Vagina (tissue), 2 donors: Measurements from ENCODE around the gene DENND1A. TPM values are rescaled to one million over a fixed set of nuclear protein-coding genes. Genes with fewer than 3 reads are reported as not detected.

ENCODE experiments used
- DNase-seq, 2 donors: peaks; one replicate each; pipeline ENCODE4 v3.0.0-alpha.2; 2017; ENCODE audit errors: extremely low spot score in 2 of 2
- H3K27ac ChIP-seq: fragments of 200-600 bp; sonication (generic); one replicate; pipeline ENCODE4 v1.5.1; 2019
- H3K27me3 ChIP-seq: fragments of 200-600 bp; sonication (generic); one replicate; pipeline ENCODE4 v1.5.1; 2019
- H3K36me3 ChIP-seq, 2 donors: fragments of 200-600 bp; sonication (generic); one replicate each; pipeline ENCODE4 v1.5.1; 2017 to 2019
- H3K4me1 ChIP-seq: fragments of 200-600 bp; sonication (generic); one replicate; pipeline ENCODE4 v1.5.1; 2019
- H3K4me3 ChIP-seq, 2 donors: fragments of 200-600 bp; sonication (generic); 1 replicate in 1 of 2; 2 replicates in 1 of 2; pipeline ENCODE4 v1.5.1; 2016 to 2019
- H3K9me3 ChIP-seq: fragments of 200-600 bp; sonication (generic); one replicate; pipeline ENCODE4 v1.5.1; 2019
- CTCF ChIP-seq, 3 experiments: fragments of 450-650 bp in 2 of 3; fragments of 200-600 bp in 1 of 3; sonication (generic) in 1 of 3; IDR thresholded peaks; one replicate each; pipeline ENCODE4 v1.5.1; 2017 to 2019; ENCODE audit warnings: antibody characterized with exemption in 3 of 3, mild to moderate bottlenecking in 2 of 3, moderate library complexity in 2 of 3
- POLR2A ChIP-seq, 2 donors: fragments of 450-650 bp; IDR thresholded peaks; one replicate each; pipeline ENCODE4 v1.6.1; 2017; ENCODE audit warnings: antibody characterized with exemption in 2 of 2, mild to moderate bottlenecking in 2 of 2, moderate library complexity in 2 of 2
- POLR2AphosphoS5 ChIP-seq, 2 donors: sonication (generic); formaldehyde crosslinking; IDR thresholded peaks; one replicate each; pipeline ENCODE4 v1.9.0; 2017; ENCODE audit warnings: antibody characterized with exemption in 2 of 2, mild to moderate bottlenecking in 2 of 2, low read depth in 1 of 2; ENCODE audit not compliant: insufficient read depth in 1 of 2
- intact Hi-C: fragments of 100-400 bp; cut with DNase I; formaldehyde crosslinking; loops from one replicate; pipeline ENCODE4 v1.15.1; 2023
- total RNA-seq: library from RNA; depleted of rRNA; stranded (reverse); fragments of >200 nt; gene quantifications from one replicate; pipeline ENCODE4 v1.2.3, GENCODE V29; 2016

DENND1A gene
- total RNA-seq, 1 donor from 2014 or later, result 20.4 TPM

- no peak for TF ChIP-seq POLR2AphosphoS5 (IDR thresholded peaks at IDR 0.05; ENCODE audit: insufficient read depth in 1 of 2, low read depth in 1 of 2)
- TF ChIP-seq CTCF (IDR thresholded peaks at IDR 0.05), result no peak
- TF ChIP-seq POLR2A (IDR thresholded peaks at IDR 0.05), result no peak
- Histone ChIP-seq H3K27ac (no peak overlapping the region), H3K27me3 (no peaks in the 10 kb centered on the region), H3K9me3 (no peaks in the 10 kb centered on the region), H3K4me1 (peaks cover 14% of the 10 kb centered on the region), H3K36me3 (no peaks in the 10 kb centered on the region), H3K4me3 (no peak overlapping the region)
- DNase-seq, result peak; percentile 16 to 61
- intact Hi-C loops, result no loop called here
Measured at GRCh38 chr9:123933440-123934212, 3.7 kb upstream of the DENND1A start.

GRCh38 chr9:123929177-123929869 is 603 bp downstream of the DENND1A start:
- no peaks in the 10 kb centered on the region for H3K27me3 ChIP-seq
- peak in 1 of 2 donors; percentile 84 for DNase-seq
- peak overlapping the region; percentile 70 for H3K27ac ChIP-seq
- H3K36me3 ChIP-seq, result no peaks in the 10 kb centered on the region
- peaks cover 32% of the 10 kb centered on the region for H3K4me1 ChIP-seq
- H3K9me3 ChIP-seq, result no peaks in the 10 kb centered on the region
- TF ChIP-seq POLR2A (IDR thresholded peaks at IDR 0.05) (no peak), POLR2AphosphoS5 (IDR thresholded peaks at IDR 0.05; ENCODE audit: insufficient read depth in 1 of 2, low read depth in 1 of 2) (no peak), CTCF (IDR thresholded peaks at IDR 0.05) (no peak)
- intact Hi-C loops, result no loop called here
- peak overlapping the region; percentile 66 to 96 for H3K4me3 ChIP-seq

- H3K9me3 ChIP-seq, result no peaks in the 10 kb centered on the region
- DNase-seq, result no peak
- intact Hi-C loops, result no loop called here
Measured at GRCh38 chr9:123928533-123929176, 1.3 kb downstream of the DENND1A start.

GRCh38 chr9:123927625-123928532 is 2.0 kb downstream of the DENND1A start:
- peak in 1 of 2 donors; percentile 25 for DNase-seq
- peak overlapping the region in 1 of 2 donors; percentile 66 for H3K4me3 ChIP-seq
- TF ChIP-seq POLR2AphosphoS5 (IDR thresholded peaks at IDR 0.05; ENCODE audit: insufficient read depth in 1 of 2, low read depth in 1 of 2) (no peak), POLR2A (IDR thresholded peaks at IDR 0.05) (no peak), CTCF (IDR thresholded peaks at IDR 0.05) (no peak)
- H3K36me3 ChIP-seq, result no peaks in the 10 kb centered on the region
- intact Hi-C loops, result no loop called here
- H3K27ac ChIP-seq, result peak overlapping the region; percentile 31
- peaks cover 32% of the 10 kb centered on the region for H3K4me1 ChIP-seq
- H3K9me3 ChIP-seq, result no peaks in the 10 kb centered on the region
- no peaks in the 10 kb centered on the region for H3K27me3 ChIP-seq

More at GRCh38 chr9:123928533-123929176, 1.3 kb downstream of the DENND1A start:
- H3K4me3 ChIP-seq, result peak overlapping the region; percentile 66 to 96
- no peaks in the 10 kb centered on the region for H3K27me3 ChIP-seq
- H3K36me3 ChIP-seq, result no peaks in the 10 kb centered on the region
- peaks cover 32% of the 10 kb centered on the region for H3K4me1 ChIP-seq
- peak overlapping the region; percentile 70 for H3K27ac ChIP-seq
- TF ChIP-seq CTCF (IDR thresholded peaks at IDR 0.05) (no peak), POLR2AphosphoS5 (IDR thresholded peaks at IDR 0.05; ENCODE audit: insufficient read depth in 1 of 2, low read depth in 1 of 2) (no peak), POLR2A (IDR thresholded peaks at IDR 0.05) (no peak)
